Body of pancreas (tissue), 4 donors: ENCODE data around the gene RNF7.

Source experiments
- POLR2A ChIP-seq, 3 donors: fragments of 450-650 bp; IDR thresholded peaks; one replicate each; pipeline ENCODE4 v1.6.1; 2016; ENCODE audit warnings: antibody characterized with exemption in 3 of 3, mild to moderate bottlenecking in 2 of 3
- TF ChIP-seq, protein P1 (sequence below), 7 experiments: fragments of 450-650 bp in 4 of 7; fragments of 200-600 bp in 3 of 7; sonication (generic) in 3 of 7; IDR thresholded peaks; one replicate each; pipeline ENCODE4 v1.5.1; 2016 to 2019; ENCODE audit warnings: antibody characterized with exemption in 7 of 7

- TF ChIP-seq, protein P1, sequence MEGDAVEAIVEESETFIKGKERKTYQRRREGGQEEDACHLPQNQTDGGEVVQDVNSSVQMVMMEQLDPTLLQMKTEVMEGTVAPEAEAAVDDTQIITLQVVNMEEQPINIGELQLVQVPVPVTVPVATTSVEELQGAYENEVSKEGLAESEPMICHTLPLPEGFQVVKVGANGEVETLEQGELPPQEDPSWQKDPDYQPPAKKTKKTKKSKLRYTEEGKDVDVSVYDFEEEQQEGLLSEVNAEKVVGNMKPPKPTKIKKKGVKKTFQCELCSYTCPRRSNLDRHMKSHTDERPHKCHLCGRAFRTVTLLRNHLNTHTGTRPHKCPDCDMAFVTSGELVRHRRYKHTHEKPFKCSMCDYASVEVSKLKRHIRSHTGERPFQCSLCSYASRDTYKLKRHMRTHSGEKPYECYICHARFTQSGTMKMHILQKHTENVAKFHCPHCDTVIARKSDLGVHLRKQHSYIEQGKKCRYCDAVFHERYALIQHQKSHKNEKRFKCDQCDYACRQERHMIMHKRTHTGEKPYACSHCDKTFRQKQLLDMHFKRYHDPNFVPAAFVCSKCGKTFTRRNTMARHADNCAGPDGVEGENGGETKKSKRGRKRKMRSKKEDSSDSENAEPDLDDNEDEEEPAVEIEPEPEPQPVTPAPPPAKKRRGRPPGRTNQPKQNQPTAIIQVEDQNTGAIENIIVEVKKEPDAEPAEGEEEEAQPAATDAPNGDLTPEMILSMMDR (IDR thresholded peaks at IDR 0.05): no peak
- TF ChIP-seq POLR2A (IDR thresholded peaks at IDR 0.05): no peak
Observed at GRCh38 chr3:141710888-141711616, 27.0 kb upstream of the RNF7 start.
